Neural progenitor cell (in vitro differentiated cells): Measurements from ENCODE around the gene PRM1. TPM values are rescaled to one million over a fixed set of nuclear protein-coding genes. Genes with fewer than 3 reads are reported as not detected.
"Not testable (repeated sequence)": the region's sequence is repeated elsewhere in the genome, so short reads cannot be mapped to it uniquely, and the experiment has no call there.

ENCODE experiments used
- DNase-seq: peaks from one replicate; pipeline ENCODE4 v3.0.0-alpha.2; 2016; ENCODE audit warnings: low spot score
- H2AFZ ChIP-seq: fragments of 200-600 bp; sonication (generic); replicated peaks from 2 replicates; pipeline ENCODE4 v1.6.1; 2016; ENCODE audit warnings: antibody characterized with exemption
- H3F3A ChIP-seq: fragments of 200-600 bp; sonication (generic); 2 replicates; pipeline ENCODE4 v1.6.1; 2016; ENCODE audit warnings: antibody characterized with exemption, low read depth
- H3K27ac ChIP-seq: fragments of 200-600 bp; sonication (generic); 2 replicates; pipeline ENCODE4 v1.5.1; 2016; ENCODE audit warnings: mild to moderate bottlenecking
- H3K27me3 ChIP-seq: fragments of 200-600 bp; sonication (generic); 2 replicates; pipeline ENCODE4 v1.6.1; 2016; ENCODE audit warnings: mild to moderate bottlenecking, moderate library complexity
- H3K36me3 ChIP-seq: fragments of 200-600 bp; sonication (generic); 2 replicates; pipeline ENCODE4 v1.5.1; 2016
- H3K4me1 ChIP-seq: fragments of 200-600 bp; sonication (generic); 2 replicates; pipeline ENCODE4 v1.6.1; 2016; ENCODE audit warnings: mixed run types
- H3K4me2 ChIP-seq: fragments of 200-600 bp; sonication (generic); 2 replicates; pipeline ENCODE4 v1.6.1; 2016
- H3K4me3 ChIP-seq: fragments of 200-600 bp; sonication (generic); 2 replicates; pipeline ENCODE4 v1.5.1; 2016
- H3K79me2 ChIP-seq: fragments of 200-600 bp; sonication (generic); 2 replicates; pipeline ENCODE4 v1.6.1; 2016; ENCODE audit warnings: low read depth
- H3K9ac ChIP-seq: fragments of 200-600 bp; sonication (generic); 2 replicates; pipeline ENCODE4 v1.6.1; 2016
- H3K9me3 ChIP-seq: fragments of 200-600 bp; sonication (generic); 2 replicates; pipeline ENCODE4 v1.5.1; 2016; ENCODE audit warnings: low read depth
- H4K20me1 ChIP-seq: fragments of 200-600 bp; sonication (generic); 2 replicates; pipeline ENCODE4 v1.6.1; 2016; ENCODE audit warnings: low read depth
- H3K27ac Mint-ChIP-seq: 3 replicates; pipeline ENCODE4 v1.8.0; 2021; ENCODE audit warnings: mixed read lengths
- H3K27me3 Mint-ChIP-seq: 2 replicates; pipeline ENCODE4 v1.8.0; 2022; ENCODE audit warnings: low read depth, mild to moderate bottlenecking, inconsistent platforms, moderate library complexity, mixed read lengths; ENCODE audit not compliant: insufficient read depth
- H3K36me3 Mint-ChIP-seq: 3 replicates; pipeline ENCODE4 v1.8.0; 2021; ENCODE audit warnings: mixed read lengths
- H3K4me1 Mint-ChIP-seq: 3 replicates; pipeline ENCODE4 v1.8.0; 2021; ENCODE audit warnings: mixed read lengths
- H3K4me3 Mint-ChIP-seq: 3 replicates; pipeline ENCODE4 v1.8.0; 2021; ENCODE audit warnings: mild to moderate bottlenecking, moderate library complexity, mixed read lengths
- H3K9me3 Mint-ChIP-seq: 3 replicates; pipeline ENCODE4 v1.8.0; 2020; ENCODE audit warnings: mixed read lengths
- CTCF ChIP-seq: fragments of 200-600 bp; sonication (generic); IDR thresholded peaks from 2 replicates; pipeline ENCODE4 v1.5.1; 2017; ENCODE audit warnings: antibody characterized with exemption, mild to moderate bottlenecking
- EZH2 ChIP-seq: fragments of 200-600 bp; sonication (generic); IDR thresholded peaks from 2 replicates; pipeline ENCODE4 v1.6.1; 2017; ENCODE audit warnings: antibody characterized with exemption, mild to moderate bottlenecking, moderate library complexity
- EZH2phosphoT487 ChIP-seq: fragments of 200-600 bp; sonication (generic); IDR thresholded peaks from 2 replicates; pipeline ENCODE4 v1.6.1; 2017; ENCODE audit warnings: antibody characterized with exemption
- total RNA-seq: library from RNA; depleted of rRNA; stranded (reverse); fragments of >200 nt; gene quantifications from 2 replicates; pipeline ENCODE4 v1.2.3, GENCODE V29; 2015; ENCODE audit warnings: low replicate concordance

PRM1 gene
- total RNA-seq, 1 donor from 2014 or later: not detected

- Histone ChIP-seq H4K20me1 (no peaks in the 10 kb centered on the region), H3K79me2 (no peaks in the 10 kb centered on the region), H3F3A (no peaks in the 10 kb centered on the region), H3K9me3 (no peaks in the 10 kb centered on the region), H3K27ac (no peak overlapping the region), H2AFZ (no peak overlapping the region), H3K4me2 (no peak overlapping the region), H3K27me3 (no peaks in the 10 kb centered on the region), H3K36me3 (no peaks in the 10 kb centered on the region), H3K4me3 (no peak overlapping the region), H3K9ac (no peak overlapping the region), H3K4me1 (peaks cover 8% of the 10 kb centered on the region)
- H3K9me3 Mint-ChIP-seq: peaks cover 4% of the 10 kb centered on the region
- no peaks in the 10 kb centered on the region for H3K36me3 Mint-ChIP-seq
- no peak overlapping the region for H3K4me3 Mint-ChIP-seq
- peaks cover 13% of the 10 kb centered on the region for H3K27me3 Mint-ChIP-seq
- H3K4me1 Mint-ChIP-seq: peaks cover 30% of the 10 kb centered on the region
- TF ChIP-seq EZH2: no peak
- TF ChIP-seq EZH2phosphoT487: no peak
- TF ChIP-seq CTCF: no peak
- DNase-seq: no peak
- H3K27ac Mint-ChIP-seq: no peak overlapping the region
Observed at GRCh38 chr16:11301645-11302501, 20.7 kb upstream of the PRM1 start.

- TF ChIP-seq EZH2phosphoT487 (no peak), EZH2 (no peak), CTCF (no peak)
- Mint-ChIP-seq H3K9me3 (peaks cover 4% of the 10 kb centered on the region), H3K36me3 (no peaks in the 10 kb centered on the region), H3K27me3 (peaks cover 8% of the 10 kb centered on the region), H3K4me3 (no peak overlapping the region), H3K4me1 (peaks cover 35% of the 10 kb centered on the region), H3K27ac (no peak overlapping the region)
- Histone ChIP-seq H3K27me3 (no peaks in the 10 kb centered on the region), H3K9ac (no peak overlapping the region), H3K4me3 (no peak overlapping the region), H3K4me1 (peaks cover 8% of the 10 kb centered on the region), H3K4me2 (no peak overlapping the region), H3K36me3 (no peaks in the 10 kb centered on the region), H3K27ac (no peak overlapping the region), H3K9me3 (no peaks in the 10 kb centered on the region), H4K20me1 (no peaks in the 10 kb centered on the region), H3K79me2 (no peaks in the 10 kb centered on the region), H3F3A (no peaks in the 10 kb centered on the region), H2AFZ (no peak overlapping the region)
- no peak for DNase-seq
Observed at GRCh38 chr16:11300560-11300892, 19.4 kb upstream of the PRM1 start.

- Histone ChIP-seq H3K4me1 (peaks cover 8% of the 10 kb centered on the region), H3F3A (no peaks in the 10 kb centered on the region), H3K4me3 (no peak overlapping the region), H3K36me3 (no peaks in the 10 kb centered on the region), H3K27me3 (no peaks in the 10 kb centered on the region), H2AFZ (no peak overlapping the region), H3K79me2 (no peaks in the 10 kb centered on the region), H3K4me2 (no peak overlapping the region), H3K9ac (no peak overlapping the region), H3K9me3 (no peaks in the 10 kb centered on the region), H3K27ac (no peak overlapping the region), H4K20me1 (no peaks in the 10 kb centered on the region)
- no peak overlapping the region for H3K27ac Mint-ChIP-seq
- TF ChIP-seq CTCF: no peak
- no peak for TF ChIP-seq EZH2
- no peak for TF ChIP-seq EZH2phosphoT487
- H3K4me1 Mint-ChIP-seq: peaks cover 35% of the 10 kb centered on the region
- peaks cover 4% of the 10 kb centered on the region for H3K9me3 Mint-ChIP-seq
- no peaks in the 10 kb centered on the region for H3K36me3 Mint-ChIP-seq
- peaks cover 8% of the 10 kb centered on the region for H3K27me3 Mint-ChIP-seq
- no peak overlapping the region for H3K4me3 Mint-ChIP-seq
- no peak for DNase-seq
Observed at GRCh38 chr16:11299865-11300559, 18.9 kb upstream of the PRM1 start.

DNA sequence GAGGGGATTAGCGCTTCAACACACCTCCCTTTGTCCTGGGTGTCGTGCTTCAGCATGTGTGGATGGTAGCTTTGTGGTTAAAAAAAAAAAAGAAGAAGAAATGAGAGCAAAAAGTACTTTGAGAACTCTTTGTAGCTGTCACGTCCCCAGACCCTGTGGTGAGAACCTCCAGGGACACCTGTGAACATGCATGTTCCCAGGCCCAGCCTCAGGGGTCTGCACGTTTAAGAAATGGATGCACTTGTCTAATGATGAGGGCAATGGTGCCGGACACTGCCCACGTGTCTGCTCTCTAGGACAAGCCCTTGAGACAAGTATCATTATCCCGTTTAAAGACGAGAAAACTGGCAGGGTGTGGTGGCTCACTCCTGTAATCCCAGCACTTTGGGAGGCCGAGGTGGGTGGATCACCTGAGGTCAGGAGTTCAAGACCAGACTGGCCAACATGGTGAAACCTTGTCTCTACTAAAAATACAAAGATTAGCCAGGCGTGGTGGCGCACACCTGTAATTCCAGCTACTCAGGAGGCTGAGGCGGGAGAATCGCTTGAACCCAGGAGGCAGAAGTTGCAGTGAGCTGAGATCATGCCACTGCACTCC lies 17.9 kb upstream of the PRM1 start:
- H3K4me2 ChIP-seq, H3K79me2 ChIP-seq, H3K4me3 ChIP-seq, H2AFZ ChIP-seq, H4K20me1 ChIP-seq, H3K9me3 ChIP-seq, H3K27me3 Mint-ChIP-seq, H3K27ac ChIP-seq, DNase-seq, H3F3A ChIP-seq, H3K36me3 ChIP-seq, H3K27me3 ChIP-seq, H3K36me3 Mint-ChIP-seq, H3K4me1 ChIP-seq, H3K9me3 Mint-ChIP-seq, H3K27ac Mint-ChIP-seq, H3K9ac ChIP-seq: not testable (repeated sequence)
- Mint-ChIP-seq H3K4me1 (peaks cover 32% of the 10 kb centered on the region), H3K4me3 (peak overlapping the region; percentile 56)
